ENCODE data around the gene MRPL30.

GRCh38 chr2:99187011-99187410 is 6.0 kb downstream of the MRPL30 start:
- TF ChIP-seq, protein P1, sequence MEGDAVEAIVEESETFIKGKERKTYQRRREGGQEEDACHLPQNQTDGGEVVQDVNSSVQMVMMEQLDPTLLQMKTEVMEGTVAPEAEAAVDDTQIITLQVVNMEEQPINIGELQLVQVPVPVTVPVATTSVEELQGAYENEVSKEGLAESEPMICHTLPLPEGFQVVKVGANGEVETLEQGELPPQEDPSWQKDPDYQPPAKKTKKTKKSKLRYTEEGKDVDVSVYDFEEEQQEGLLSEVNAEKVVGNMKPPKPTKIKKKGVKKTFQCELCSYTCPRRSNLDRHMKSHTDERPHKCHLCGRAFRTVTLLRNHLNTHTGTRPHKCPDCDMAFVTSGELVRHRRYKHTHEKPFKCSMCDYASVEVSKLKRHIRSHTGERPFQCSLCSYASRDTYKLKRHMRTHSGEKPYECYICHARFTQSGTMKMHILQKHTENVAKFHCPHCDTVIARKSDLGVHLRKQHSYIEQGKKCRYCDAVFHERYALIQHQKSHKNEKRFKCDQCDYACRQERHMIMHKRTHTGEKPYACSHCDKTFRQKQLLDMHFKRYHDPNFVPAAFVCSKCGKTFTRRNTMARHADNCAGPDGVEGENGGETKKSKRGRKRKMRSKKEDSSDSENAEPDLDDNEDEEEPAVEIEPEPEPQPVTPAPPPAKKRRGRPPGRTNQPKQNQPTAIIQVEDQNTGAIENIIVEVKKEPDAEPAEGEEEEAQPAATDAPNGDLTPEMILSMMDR (conservative IDR thresholded peaks at IDR 0.05): no peak
- TF ChIP-seq ZFX (IDR thresholded peaks at IDR 0.05): no peak
